GM15510 (cell line): ENCODE data around the gene TYROBP.
A peak's percentile ranks its signal among the peaks of the same experiment; 100 is the strongest.

Experiments used
- POLR2A ChIP-seq: IDR thresholded peaks from 3 replicates; pipeline ENCODE4 v1.6.1; 2011; ENCODE audit warnings: borderline replicate concordance; ENCODE audit not compliant: insufficient read length; ENCODE audit errors: extremely low read depth

The TYROBP gene

DNA sequence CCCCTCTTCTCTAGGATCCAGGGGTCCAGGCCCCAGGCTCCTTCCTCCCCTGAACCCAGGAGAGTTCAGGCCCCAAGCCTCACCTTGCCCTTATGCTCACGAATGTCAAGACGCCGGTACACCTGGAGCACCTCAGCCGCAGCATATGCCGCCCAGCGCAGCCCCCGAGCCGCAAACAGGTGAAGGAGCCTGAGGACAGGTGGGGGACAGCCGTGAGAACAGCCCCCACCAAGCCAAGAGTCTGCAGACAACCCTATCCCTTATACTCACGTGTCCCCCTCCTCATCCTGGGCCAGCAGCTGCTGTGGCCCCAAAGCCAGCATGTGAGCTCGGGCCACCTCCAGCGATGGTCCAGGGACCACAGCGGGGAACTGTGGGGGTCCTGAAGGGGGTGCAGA lies 11.5 kb downstream of the TYROBP start:
- TF ChIP-seq POLR2A: no peak

DNA sequence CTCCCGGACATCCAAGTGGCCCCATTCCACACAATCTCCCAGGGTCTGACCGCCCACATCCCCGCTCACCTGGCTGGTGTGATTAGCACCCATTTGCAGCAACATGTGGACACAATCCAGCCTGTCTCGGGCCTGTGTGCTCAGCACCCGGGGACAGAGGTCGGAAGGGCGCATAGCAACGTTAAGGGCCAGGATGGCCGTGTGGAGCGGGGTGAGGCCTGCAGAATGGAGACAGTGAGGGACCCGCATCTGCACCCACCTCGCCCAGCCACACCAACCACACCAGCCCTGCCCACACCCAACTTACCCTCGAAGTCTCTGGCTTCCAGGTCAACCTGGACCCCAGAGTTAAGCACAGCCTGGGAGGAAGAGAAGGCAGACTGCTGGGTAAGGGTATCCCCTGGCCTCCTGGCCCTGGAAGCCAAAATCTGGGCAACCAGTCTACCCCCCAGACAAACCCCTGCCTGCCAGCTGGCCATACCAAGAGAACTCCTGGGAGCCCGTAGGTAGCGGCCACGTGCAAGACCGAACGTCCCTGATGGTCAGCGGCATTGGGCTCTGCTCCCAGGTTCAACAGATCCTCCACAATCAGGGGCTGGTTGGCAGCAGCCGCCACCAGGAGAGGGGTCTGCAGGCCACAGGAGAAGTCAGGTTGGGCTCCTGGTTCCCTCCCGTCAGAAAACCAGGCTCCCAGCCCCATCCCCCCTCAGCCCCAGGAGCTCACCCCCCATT lies 12.0 kb downstream of the TYROBP start:
- no peak for TF ChIP-seq POLR2A

DNA sequence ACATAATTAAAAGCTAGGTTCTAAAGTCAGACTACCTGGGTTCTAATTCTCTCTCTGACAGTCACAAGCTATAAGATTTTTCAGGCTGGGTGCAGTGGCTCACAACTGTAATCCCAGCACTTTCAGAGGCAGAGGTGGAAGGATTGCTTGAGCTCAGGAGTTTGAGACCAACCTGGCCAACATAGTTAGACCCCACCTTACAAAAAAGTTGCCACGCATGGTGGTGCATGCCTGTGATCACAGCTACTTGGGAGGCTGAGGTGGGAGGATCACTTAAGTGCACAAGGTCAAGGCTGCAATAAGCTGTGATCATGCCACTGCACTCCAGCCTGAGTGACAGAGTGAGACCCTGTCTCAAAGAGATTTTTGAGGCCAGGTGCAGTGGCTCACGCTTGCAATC lies 13.8 kb downstream of the TYROBP start:
- TF ChIP-seq POLR2A: no peak

DNA sequence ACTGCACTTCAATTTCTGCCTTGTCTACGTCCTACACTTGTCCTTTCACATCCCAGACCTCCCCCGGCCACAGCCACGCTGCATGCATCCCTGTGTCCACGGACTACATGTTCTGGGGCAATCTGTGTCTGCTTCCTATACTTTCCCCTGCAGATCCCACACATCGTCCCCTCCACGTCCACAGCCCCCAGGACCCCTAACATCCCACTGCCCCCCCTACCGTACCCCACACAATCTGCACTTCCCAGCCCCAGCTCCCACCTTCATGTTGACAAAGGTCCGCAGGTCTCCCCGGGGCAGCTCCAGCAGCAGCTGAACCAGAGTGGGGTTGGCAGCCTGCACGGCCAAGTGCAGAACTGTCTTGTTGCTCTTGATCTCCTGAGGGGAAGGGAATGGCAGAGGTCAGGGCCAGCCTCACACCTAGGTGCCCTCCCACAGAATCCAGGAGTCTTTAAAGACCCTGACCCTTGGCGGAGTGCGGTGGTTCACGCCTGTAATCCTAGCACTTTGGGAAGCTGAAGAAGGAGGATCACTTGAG lies 17.9 kb downstream of the TYROBP start:
- no peak for TF ChIP-seq POLR2A

DNA sequence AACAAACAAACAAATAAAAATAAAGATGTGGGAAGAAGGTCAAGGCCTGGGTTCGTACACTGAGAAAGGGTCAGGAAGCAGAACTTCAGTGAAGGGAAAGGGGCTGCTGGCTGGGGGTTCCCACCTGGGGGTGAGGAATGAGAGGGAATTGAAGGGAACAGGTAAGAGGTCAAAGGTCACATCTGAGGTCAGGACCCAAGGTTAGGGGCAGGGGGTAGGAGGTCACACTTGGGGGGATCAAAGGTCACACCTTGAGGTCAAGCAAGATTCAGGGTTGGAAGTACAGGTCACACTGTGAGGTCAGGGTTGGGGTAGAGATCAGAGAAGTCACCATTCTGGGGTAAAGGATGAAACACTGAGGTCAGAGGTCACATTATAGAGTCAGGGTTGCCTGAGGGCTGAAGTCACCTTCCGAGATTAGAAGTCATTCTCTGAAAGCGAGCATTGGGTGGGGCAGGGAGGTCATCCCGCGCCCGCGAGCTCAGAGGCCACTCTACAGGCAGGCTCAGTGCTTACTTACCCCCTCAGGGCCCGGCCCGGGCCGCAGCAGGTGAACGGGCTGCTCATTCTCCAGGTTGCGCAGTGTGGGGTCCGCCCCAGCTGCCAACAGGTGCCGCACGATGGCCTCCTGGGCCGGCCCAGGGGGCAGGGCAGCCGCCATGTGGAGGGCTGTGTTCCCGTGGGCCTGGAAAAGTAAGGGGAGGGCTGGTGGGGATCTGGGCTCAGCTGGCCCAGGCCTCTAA lies 18.6 kb downstream of the TYROBP start:
- TF ChIP-seq POLR2A: no peak

DNA sequence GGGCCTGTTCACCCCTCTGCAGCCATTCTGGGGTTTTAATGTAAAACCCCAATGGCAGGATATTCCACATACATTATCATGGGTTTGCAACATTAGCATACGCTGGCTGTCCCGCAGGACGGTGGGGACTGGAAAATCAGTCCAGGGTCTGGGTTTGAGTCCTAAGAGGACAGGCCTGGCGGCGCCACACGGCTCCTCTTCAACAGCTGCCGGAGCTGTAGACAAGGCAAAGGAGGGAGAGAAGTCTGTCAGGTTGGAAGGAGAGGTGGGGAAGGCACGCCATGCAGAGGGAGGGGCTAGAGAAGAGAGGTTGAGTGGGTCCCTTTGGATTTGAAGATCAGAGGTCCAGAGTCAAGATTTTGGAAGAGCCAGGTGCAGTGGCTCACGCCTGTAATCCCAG lies 19.7 kb downstream of the TYROBP start:
- no peak for TF ChIP-seq POLR2A

DNA sequence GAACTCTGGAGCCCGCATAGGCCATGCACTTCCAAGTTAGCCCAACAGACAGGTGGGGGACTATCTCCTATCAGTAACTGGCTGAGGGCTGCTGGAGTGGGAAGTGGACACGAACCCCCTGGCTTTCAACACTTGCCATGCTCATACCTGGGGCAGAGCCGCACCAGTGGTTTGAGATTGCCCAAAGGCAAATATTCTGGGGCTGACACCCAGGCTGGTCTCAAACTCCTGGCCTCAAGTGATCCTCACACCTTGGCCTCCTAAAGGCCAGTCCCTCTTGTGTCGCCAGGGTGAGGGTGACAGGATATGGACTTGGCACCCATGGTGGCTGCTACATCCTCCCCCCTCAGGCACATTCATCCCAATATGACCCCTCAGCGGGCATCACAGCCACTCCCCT lies 20.9 kb downstream of the TYROBP start:
- peak; percentile 23 for TF ChIP-seq POLR2A

DNA sequence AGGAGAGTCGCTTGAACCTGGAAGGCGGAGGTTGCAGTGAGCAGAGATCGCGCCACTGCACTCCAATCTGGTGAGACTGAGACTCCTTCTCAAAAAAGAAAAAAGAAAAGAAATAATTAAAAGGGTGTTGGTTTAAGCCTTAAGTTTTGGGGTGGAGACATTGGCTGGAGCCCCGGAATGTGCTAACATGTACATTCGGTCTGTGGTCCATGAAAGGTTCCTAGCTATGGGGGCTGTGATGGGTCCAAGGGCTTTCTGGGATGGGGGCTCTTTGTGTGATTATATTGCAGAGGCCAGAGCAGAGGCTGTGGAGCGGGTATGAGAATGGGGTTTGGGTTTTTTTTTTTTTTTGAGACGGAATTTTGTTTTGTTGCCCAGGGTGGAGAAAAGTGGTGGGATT lies 22.2 kb downstream of the TYROBP start:
- peak; percentile 22 for TF ChIP-seq POLR2A

DNA sequence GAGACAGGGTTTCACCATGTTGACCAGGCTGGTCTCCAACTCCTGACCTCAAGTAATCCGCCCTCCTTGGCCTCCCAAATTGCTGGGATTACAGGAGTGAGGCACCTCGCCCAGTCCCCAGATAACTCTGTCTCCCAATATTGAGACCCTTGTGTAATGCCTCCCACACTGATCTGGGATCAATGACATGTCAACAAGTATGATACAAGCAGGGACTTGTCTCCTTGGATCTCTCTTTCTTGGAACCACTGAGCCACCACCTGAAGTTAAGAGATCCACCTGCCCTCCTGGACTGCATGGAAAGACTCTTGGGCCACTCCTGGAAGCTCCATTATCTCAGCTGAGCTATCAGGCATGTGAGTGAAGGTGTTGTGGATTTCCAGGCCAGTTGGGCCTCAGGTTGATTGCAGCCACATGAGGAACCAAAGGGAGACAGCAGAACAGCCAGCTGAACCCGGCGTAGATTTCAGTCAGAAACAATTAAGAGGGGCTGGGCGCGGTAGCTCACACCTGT lies 22.8 kb downstream of the TYROBP start:
- no peak for TF ChIP-seq POLR2A

DNA sequence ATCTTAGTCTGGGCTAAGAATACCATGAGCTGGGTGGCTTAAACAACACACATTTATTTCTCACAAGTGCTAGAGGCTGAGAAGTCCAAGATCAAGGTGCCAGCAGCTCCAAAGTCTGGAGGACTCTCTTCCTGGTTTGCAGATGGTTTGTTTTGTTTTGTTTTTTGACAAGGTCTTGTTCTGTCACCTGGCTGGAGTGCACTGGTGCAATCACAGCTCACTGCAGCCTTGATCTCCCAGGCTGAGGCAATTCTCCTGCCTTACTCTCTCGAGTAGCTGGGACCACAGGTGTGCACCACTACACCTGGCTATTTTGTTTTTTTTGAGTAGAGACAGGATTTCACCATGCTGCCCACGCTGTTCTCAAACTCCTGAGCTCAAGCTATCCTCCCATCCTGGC lies 24.2 kb downstream of the TYROBP start:
- no peak for TF ChIP-seq POLR2A

DNA sequence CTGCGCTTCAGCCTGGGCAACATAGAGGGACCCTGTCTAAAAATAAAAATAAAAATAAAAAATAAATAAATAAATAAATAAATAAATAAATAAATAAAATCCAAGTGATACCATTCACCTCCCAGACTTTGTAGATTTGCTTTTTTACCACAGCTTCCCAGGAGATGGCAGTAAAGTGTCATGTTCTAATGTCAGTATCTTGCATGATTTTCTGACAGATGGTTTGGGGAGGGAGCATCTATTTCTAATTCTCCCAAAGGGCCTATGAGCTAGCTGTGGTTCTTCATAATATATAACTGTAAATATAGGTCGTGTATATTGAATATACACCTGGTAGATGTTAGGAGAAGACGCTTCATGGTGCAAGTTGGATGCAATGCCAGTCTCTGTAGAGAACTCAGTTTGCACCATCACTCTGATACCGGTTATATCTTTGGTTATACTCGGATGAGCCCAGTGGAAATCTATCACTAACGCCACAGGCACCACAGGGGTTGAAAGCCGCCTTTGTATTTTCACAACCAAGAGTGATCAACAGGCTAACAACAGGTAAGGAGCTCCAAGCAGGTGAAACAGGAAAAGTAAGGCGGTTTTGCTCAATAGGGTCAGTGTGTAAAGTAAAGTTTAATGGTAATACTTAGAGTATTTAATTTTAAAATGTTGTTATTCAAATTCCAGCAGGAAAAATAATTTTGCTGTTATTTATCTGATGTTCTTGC lies 25.8 kb downstream of the TYROBP start:
- TF ChIP-seq POLR2A: no peak

DNA sequence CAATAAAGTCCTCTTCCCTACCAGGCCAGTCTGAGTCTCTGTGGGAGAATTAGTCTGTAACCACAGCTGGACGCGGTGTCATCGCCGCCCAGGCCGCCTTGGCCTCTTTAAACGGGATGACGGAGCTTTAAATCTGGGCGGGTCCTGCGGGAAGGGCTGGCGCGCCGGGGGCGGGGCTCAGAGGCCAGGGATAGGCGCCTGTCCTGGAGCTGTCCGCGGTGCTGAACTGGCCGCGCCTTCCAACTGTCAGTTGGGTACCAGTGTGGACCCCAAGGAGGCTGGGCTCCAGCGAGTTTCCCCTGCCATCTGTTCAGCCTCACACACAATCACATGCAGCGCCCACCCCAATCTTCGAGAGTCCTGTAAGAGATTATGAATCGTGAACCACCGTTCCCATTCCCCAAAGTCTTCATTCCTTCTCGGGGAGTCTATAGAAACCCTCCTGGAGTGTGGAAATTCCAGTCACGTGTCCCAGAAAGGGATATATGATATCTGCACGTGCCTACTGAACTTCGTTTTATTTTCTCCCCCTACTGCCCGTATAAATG lies 28.3 kb downstream of the TYROBP start:
- TF ChIP-seq POLR2A: no peak

DNA sequence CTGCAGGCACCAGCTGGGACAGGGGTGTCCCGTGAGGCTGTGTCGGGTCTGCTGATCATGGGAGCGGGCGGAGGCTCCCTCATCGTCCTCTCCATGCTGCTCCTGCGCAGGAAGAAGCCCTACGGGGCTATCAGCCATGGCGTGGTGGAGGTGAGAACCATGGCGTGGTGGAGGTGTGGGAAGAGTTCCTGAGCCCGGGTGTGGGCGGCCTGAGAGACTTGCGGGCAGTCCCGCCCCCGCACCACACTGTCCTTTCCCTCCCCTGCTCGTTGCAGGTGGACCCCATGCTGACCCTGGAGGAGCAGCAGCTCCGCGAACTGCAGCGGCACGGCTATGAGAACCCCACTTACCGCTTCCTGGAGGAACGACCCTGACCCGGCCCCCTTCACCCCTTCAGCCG lies 29.0 kb downstream of the TYROBP start:
- TF ChIP-seq POLR2A: no peak

DNA sequence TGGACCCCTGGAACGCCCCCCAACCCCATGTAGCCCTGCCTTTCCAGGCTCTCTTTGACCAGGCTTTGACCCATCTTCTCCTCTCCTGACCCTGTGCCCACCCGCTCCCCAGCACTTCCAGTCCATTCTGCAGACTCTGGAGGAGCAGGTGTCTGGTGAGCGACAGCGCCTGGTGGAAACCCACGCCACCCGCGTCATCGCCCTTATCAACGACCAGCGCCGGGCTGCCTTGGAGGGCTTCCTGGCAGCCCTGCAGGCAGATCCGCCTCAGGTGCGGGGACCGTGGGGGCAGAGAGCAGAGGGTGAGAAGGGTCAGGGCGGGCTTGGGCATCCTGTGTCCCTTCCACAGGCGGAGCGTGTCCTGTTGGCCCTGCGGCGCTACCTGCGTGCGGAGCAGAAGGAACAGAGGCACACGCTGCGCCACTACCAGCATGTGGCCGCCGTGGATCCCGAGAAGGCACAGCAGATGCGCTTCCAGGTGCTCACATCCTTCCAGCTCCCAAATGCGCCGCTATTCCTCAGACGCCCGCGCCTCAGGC lies 33.6 kb downstream of the TYROBP start:
- no peak for TF ChIP-seq POLR2A
